ENCODE data around the gene ABCF2. TPM values are rescaled to one million over a fixed set of nuclear protein-coding genes. Genes with fewer than 3 reads are reported as not detected.

ABCF2 gene
- total and polyA plus RNA-seq, 2 donors (not counting 1 experiment from before 2014, with no cell fraction given), result 16.1 to 30.2 TPM

GRCh38 chr7:151197932-151198331, 29.1 kb downstream of the ABCF2 start:
- H3K27ac ChIP-seq (ENCODE audit: low read length in 2 of 2), result no peak overlapping the region
- Mint-ChIP-seq H3K27ac (no peak overlapping the region), H3K27me3 (peaks cover 5% of the 10 kb centered on the region), H3K4me3 (no peak overlapping the region), H3K4me1 (no peaks in the 10 kb centered on the region), H3K9me3 (ENCODE audit: insufficient read depth) (no peaks in the 10 kb centered on the region)
- ChIA-PET CTCF (no interaction called here), POLR2A (no interaction called here)
- intact Hi-C loops (cut with micrococcal nuclease), result no loop called here
- no peak overlapping the region for H3K4me3 ChIP-seq (ENCODE audit: control extremely low read depth in 1 of 5, extremely low read depth in 1 of 5, insufficient read depth in 1 of 5, low read depth in 2 of 5, low read length in 4 of 5)
- peaks cover 0 to 12% (median 0%) of the 10 kb centered on the region in 4 experiments for H3K27me3 ChIP-seq (replicated peaks in 1 of 4; ENCODE audit: control extremely low read depth in 1 of 4, control insufficient read depth in 3 of 4, insufficient read depth in 4 of 4, low read length in 3 of 4)
- H3K4me1 ChIP-seq (ENCODE audit: control insufficient read depth in 2 of 2, insufficient read depth in 2 of 2, low read length in 2 of 2), result no peaks in the 10 kb centered on the region
- no peaks in the 10 kb centered on the region for H4K20me1 ChIP-seq (ENCODE audit: control insufficient read depth, insufficient read depth, low read length, poor library complexity, severe bottlenecking)
- no peak overlapping the region for H2AFZ ChIP-seq (ENCODE audit: insufficient read depth, low read depth, low read length, poor library complexity, severe bottlenecking)
- H3K79me2 ChIP-seq (ENCODE audit: control insufficient read depth, insufficient read depth, low read length), result no peaks in the 10 kb centered on the region
- H3K9me3 ChIP-seq (ENCODE audit: control extremely low read depth in 1 of 3, control insufficient read depth in 2 of 3, insufficient read depth in 1 of 3, low read length in 2 of 3), result no peaks in the 10 kb centered on the region
- no peak overlapping the region for H3K9ac ChIP-seq (ENCODE audit: low read length)
- no peak for TF ChIP-seq EZH2 (IDR thresholded peaks at IDR 0.05; ENCODE audit: borderline replicate concordance, insufficient read depth, low read depth, low read length, poor library complexity, severe bottlenecking)
- no peak for TF ChIP-seq CTCF (IDR thresholded peaks at IDR 0.05)
- H3K36me3 ChIP-seq (replicated peaks in 1 of 2; ENCODE audit: control extremely low read depth in 1 of 2, control insufficient read depth in 1 of 2, extremely low read depth in 1 of 2, insufficient read depth in 2 of 2, low read length in 1 of 2), result no peaks in the 10 kb centered on the region
- DNase-seq (no peak), ATAC-seq (ENCODE audit: low read depth) (no peak)
- H3K4me2 ChIP-seq (replicated peaks; ENCODE audit: low read depth, low read length, poor library complexity, severe bottlenecking), result no peak overlapping the region

- Histone ChIP-seq H3K9ac (ENCODE audit: low read length) (no peak overlapping the region), H3K4me2 (replicated peaks; ENCODE audit: low read depth, low read length, poor library complexity, severe bottlenecking) (no peak overlapping the region), H4K20me1 (ENCODE audit: control insufficient read depth, insufficient read depth, low read length, poor library complexity, severe bottlenecking) (no peaks in the 10 kb centered on the region), H3K79me2 (ENCODE audit: control insufficient read depth, insufficient read depth, low read length) (no peaks in the 10 kb centered on the region), H3K27ac (ENCODE audit: low read length in 2 of 2) (no peak overlapping the region), H3K9me3 (ENCODE audit: control extremely low read depth in 1 of 3, control insufficient read depth in 2 of 3, insufficient read depth in 1 of 3, low read length in 2 of 3) (no peaks in the 10 kb centered on the region), H3K4me1 (ENCODE audit: control insufficient read depth in 2 of 2, insufficient read depth in 2 of 2, low read length in 2 of 2) (no peaks in the 10 kb centered on the region), H2AFZ (ENCODE audit: insufficient read depth, low read depth, low read length, poor library complexity, severe bottlenecking) (no peak overlapping the region), H3K27me3 (replicated peaks in 1 of 4; ENCODE audit: control extremely low read depth in 1 of 4, control insufficient read depth in 3 of 4, insufficient read depth in 4 of 4, low read length in 3 of 4) (peaks cover 0 to 14% (median 0%) of the 10 kb centered on the region in 4 experiments), H3K4me3 (ENCODE audit: control extremely low read depth in 1 of 5, extremely low read depth in 1 of 5, insufficient read depth in 1 of 5, low read depth in 2 of 5, low read length in 4 of 5) (no peak overlapping the region), H3K36me3 (replicated peaks in 1 of 2; ENCODE audit: control extremely low read depth in 1 of 2, control insufficient read depth in 1 of 2, extremely low read depth in 1 of 2, insufficient read depth in 2 of 2, low read length in 1 of 2) (no peaks in the 10 kb centered on the region)
- 53% methylated on average over 10 of the region's 19 CpGs for WGBS (ENCODE audit: insufficient coverage)
- intact Hi-C loops (cut with micrococcal nuclease), result no loop called here
- H3K27ac Mint-ChIP-seq, result no peak overlapping the region
- no peak for ATAC-seq (ENCODE audit: low read depth)
- CTCF ChIA-PET, result no interaction called here
- peaks cover 2% of the 10 kb centered on the region for H3K27me3 Mint-ChIP-seq
- POLR2A ChIA-PET, result no interaction called here
- no peak overlapping the region for H3K4me3 Mint-ChIP-seq
- DNase-seq, result no peak
- H3K4me1 Mint-ChIP-seq, result no peaks in the 10 kb centered on the region
- TF ChIP-seq EZH2 (IDR thresholded peaks at IDR 0.05; ENCODE audit: borderline replicate concordance, insufficient read depth, low read depth, low read length, poor library complexity, severe bottlenecking), result no peak
- no peak for TF ChIP-seq CTCF (IDR thresholded peaks at IDR 0.05)
- H3K9me3 Mint-ChIP-seq (ENCODE audit: insufficient read depth), result no peaks in the 10 kb centered on the region
These were observed 31.2 kb downstream of the ABCF2 start for GRCh38 chr7:151195616-151196450.
